ENCODE results near the gene CDKAL1. TPM values are rescaled to one million over a fixed set of nuclear protein-coding genes. Genes with fewer than 3 reads are reported as not detected.

The CDKAL1 gene
- total and polyA plus RNA-seq, 2 donors (not counting 3 experiments of a cell fraction or from before 2014, with no cell fraction given): 6.1 to 20.5 TPM

DNA sequence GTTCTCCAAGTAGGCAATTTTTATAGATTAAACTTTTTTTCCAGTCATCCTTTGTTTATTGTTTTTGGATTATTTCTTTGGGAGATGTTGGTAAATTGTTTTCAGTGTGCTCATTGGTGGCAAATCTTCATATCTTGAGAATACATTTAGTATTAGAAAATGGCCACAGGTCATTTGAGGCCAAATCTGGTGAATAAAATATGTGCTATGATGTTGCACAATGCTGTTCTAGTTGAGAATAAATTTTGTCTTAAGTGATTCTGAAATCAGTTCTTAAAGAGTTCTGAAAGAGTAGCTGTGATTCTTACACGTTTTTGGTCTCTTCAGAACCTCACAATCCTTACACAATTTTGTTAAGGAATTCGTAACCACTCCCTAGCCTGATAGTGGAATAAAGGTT lies 20.1 kb downstream of the CDKAL1 start:
- Histone ChIP-seq H3K79me2 (ENCODE audit: control insufficient read depth, insufficient read depth, low read length) (no peaks in the 10 kb centered on the region), H3K4me2 (ENCODE audit: insufficient read depth, low read length) (no peak overlapping the region), H3K4me3 (replicated peaks in 1 of 3; ENCODE audit: insufficient read depth in 1 of 3, low read depth in 1 of 3, low read length in 3 of 3) (no peak overlapping the region), H3K9me1 (replicated peaks; ENCODE audit: control insufficient read depth, extremely low read depth, insufficient read depth, low read length) (no peaks in the 10 kb centered on the region), H3K4me1 (ENCODE audit: control insufficient read depth, extremely low read depth, insufficient read depth, low read length) (no peaks in the 10 kb centered on the region), H2AFZ (ENCODE audit: low read depth, low read length) (no peak overlapping the region), H3K27ac (ENCODE audit: insufficient read depth, low read depth, low read length) (no peak overlapping the region), H3K9ac (replicated peaks; ENCODE audit: extremely low read depth, insufficient read depth, low read length) (no peak overlapping the region), H3K36me3 (ENCODE audit: control insufficient read depth in 2 of 2, extremely low read depth in 1 of 2, insufficient read depth in 2 of 2, low read length in 2 of 2) (peaks cover 0 to 3% of the 10 kb centered on the region in 2 experiments), H3K9me3 (replicated peaks; ENCODE audit: control insufficient read depth, insufficient read depth, low read length) (no peaks in the 10 kb centered on the region), H3K27me3 (ENCODE audit: control insufficient read depth in 2 of 2, insufficient read depth in 2 of 2, low read length in 2 of 2) (no peaks in the 10 kb centered on the region), H4K20me1 (replicated peaks; ENCODE audit: control insufficient read depth, extremely low read depth, insufficient read depth, low read length) (no peaks in the 10 kb centered on the region)
- no peak for TF ChIP-seq FOS (IDR thresholded peaks at IDR 0.05; ENCODE audit: borderline replicate concordance, insufficient read depth, low read length)
- TF ChIP-seq GATA2 (IDR thresholded peaks at IDR 0.05; ENCODE audit: insufficient read depth, insufficient read length, low read depth, low read length): no peak
- no peak for TF ChIP-seq MYC (IDR thresholded peaks at IDR 0.05; ENCODE audit: low read depth, low read length)
- TF ChIP-seq, protein P1, sequence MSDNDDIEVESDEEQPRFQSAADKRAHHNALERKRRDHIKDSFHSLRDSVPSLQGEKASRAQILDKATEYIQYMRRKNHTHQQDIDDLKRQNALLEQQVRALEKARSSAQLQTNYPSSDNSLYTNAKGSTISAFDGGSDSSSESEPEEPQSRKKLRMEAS (IDR thresholded peaks at IDR 0.05; ENCODE audit: insufficient read depth, insufficient read length): no peak
- TF ChIP-seq EZH2 (IDR thresholded peaks at IDR 0.05; ENCODE audit: borderline replicate concordance, low read depth, low read length, severe bottlenecking): no peak
- no peak for TF ChIP-seq JUN (IDR thresholded peaks at IDR 0.05; ENCODE audit: borderline replicate concordance, insufficient read depth, insufficient read length, low read depth)
- TF ChIP-seq, protein P2, sequence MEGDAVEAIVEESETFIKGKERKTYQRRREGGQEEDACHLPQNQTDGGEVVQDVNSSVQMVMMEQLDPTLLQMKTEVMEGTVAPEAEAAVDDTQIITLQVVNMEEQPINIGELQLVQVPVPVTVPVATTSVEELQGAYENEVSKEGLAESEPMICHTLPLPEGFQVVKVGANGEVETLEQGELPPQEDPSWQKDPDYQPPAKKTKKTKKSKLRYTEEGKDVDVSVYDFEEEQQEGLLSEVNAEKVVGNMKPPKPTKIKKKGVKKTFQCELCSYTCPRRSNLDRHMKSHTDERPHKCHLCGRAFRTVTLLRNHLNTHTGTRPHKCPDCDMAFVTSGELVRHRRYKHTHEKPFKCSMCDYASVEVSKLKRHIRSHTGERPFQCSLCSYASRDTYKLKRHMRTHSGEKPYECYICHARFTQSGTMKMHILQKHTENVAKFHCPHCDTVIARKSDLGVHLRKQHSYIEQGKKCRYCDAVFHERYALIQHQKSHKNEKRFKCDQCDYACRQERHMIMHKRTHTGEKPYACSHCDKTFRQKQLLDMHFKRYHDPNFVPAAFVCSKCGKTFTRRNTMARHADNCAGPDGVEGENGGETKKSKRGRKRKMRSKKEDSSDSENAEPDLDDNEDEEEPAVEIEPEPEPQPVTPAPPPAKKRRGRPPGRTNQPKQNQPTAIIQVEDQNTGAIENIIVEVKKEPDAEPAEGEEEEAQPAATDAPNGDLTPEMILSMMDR (IDR thresholded peaks at IDR 0.05; ENCODE audit: extremely low read depth in 1 of 2, insufficient read depth in 1 of 2, low read depth in 1 of 2, low read length in 2 of 2): no peak
- intact Hi-C loops (cut with micrococcal nuclease) (no loop called here), dilution Hi-C loops (cut with MboI; ENCODE audit: extremely low pct_ligation_motif_present, low sequenced_read_pairs) (no loop called here)
- ChIA-PET POLR2A (no interaction called here), CTCF (interaction anchor here (1.0 to 1.5 kb wide), 3 partner anchors 10 to 1034 kb away, joined by 3 read pairs; no protein-coding TSS in a partner anchor)
- FAIRE-seq (no peak), DNase-seq (ENCODE audit: low read depth, low spot score) (no peak)
- BruUV-seq (replicated peaks): no TSS peak
